Activated CD8-positive, alpha-beta memory T cell treated with anti-CD3 and anti-CD28 coated beads for 4 hours (primary cell): ENCODE data around the gene DHRS7B.

Experiments
- DNase-seq, 2 donors: peaks; one replicate each; pipeline ENCODE4 v3.0.0-alpha.2; 2020; ENCODE audit warnings: low read depth in 2 of 2

Gene DHRS7B

GRCh38 chr17:21239680-21240368, 113.1 kb downstream of the DHRS7B start:
- DNase-seq = no peak

DNA sequence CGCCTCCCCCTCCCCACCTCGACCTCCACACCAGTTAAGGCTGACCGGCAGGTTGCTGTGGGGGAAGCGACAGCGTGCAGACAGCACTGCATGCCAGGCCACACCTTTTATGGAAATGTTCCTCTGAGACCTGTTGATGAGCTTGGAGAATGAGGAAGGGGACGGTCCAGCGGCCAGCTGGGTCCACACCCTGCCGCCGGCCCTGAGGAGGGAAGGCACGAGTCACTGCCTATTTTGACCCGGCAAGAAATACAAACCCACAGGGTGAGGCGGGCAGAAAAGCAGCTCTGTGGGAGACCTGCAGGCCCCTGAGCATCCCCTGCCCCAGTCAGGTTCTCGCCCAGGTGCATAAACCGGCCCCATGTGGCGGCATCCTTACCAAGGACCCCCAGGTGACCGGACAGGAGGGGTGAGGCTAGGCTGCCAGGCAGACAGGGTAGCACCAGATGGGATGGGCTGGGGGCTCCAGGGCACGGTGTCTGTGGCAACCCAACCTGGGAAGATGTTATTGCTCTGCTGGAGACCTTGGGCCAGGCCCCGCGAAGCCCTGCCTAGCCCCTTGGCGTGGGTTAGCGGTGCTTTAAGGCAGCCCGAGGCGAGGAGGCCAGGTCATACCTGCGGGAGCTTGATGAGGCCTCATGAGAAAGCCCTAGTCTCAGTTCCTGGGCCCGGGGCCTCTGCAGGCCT, 113.7 kb downstream of the DHRS7B start:
- DNase-seq = no peak
